ENCODE results near the gene HTR2C.

DNA sequence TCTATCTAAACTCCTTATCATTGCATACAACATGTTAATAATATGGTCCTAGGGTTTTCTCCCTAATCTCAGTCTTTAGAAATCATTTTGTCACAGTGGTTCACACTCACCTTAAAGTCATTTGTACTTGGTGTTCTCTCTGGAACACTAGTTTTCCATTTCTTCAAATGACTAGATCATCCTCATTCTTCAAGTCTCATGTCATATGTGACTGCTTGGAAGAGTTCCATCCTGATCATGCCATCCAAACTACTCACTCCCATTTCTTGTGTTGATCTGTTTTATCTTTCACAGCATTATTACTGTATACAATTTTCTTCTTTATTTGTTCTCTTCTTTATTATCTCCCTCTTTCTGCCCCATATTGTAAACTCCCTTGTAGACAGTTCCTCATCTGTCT is 66.5 kb downstream of the HTR2C start:
- TF ChIP-seq, protein P1, sequence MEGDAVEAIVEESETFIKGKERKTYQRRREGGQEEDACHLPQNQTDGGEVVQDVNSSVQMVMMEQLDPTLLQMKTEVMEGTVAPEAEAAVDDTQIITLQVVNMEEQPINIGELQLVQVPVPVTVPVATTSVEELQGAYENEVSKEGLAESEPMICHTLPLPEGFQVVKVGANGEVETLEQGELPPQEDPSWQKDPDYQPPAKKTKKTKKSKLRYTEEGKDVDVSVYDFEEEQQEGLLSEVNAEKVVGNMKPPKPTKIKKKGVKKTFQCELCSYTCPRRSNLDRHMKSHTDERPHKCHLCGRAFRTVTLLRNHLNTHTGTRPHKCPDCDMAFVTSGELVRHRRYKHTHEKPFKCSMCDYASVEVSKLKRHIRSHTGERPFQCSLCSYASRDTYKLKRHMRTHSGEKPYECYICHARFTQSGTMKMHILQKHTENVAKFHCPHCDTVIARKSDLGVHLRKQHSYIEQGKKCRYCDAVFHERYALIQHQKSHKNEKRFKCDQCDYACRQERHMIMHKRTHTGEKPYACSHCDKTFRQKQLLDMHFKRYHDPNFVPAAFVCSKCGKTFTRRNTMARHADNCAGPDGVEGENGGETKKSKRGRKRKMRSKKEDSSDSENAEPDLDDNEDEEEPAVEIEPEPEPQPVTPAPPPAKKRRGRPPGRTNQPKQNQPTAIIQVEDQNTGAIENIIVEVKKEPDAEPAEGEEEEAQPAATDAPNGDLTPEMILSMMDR (conservative IDR thresholded peaks at IDR 0.05) = no peak
- TF ChIP-seq EZH2 (IDR thresholded peaks at IDR 0.05; ENCODE audit: low read depth) = no peak
